Endothelial cell of umbilical vein (primary cell): ENCODE results near the gene DLG1. TPM values are rescaled to one million over a fixed set of nuclear protein-coding genes. Genes with fewer than 3 reads are reported as not detected.

Experiments used
- BruUV-seq: library from RNA; stranded (reverse); fragments of 400-500 nt; replicated peaks from 2 replicates; lab custom pipeline; 2021; lab: Mats Ljungman, UMichigan
- CTCF ChIA-PET: fragments of 300-600, 350-600 bp; sonication (Branson Sonifier 250); formaldehyde crosslinking; loops from one replicate; lab custom pipeline; 2021; ENCODE audit warnings: antibody characterized with exemption, inconsistent platforms; lab: Charles Lee
- POLR2A ChIA-PET: fragments of 300-600, 350-600 bp; sonication (Branson Sonifier 250); formaldehyde crosslinking; loops from one replicate; lab custom pipeline; 2021; ENCODE audit warnings: antibody characterized with exemption, inconsistent platforms; lab: Charles Lee
- DNase-seq: peaks from one replicate; pipeline ENCODE4 v3.0.0-alpha.2; 2011; ENCODE audit warnings: low read depth, low spot score
- FAIRE-seq: peaks from 2 replicates; lab custom pipeline; 2011; peaks lifted over from hg19 to GRCh38; lab: Jason Lieb, UNC
- H2AFZ ChIP-seq: 2 replicates; pipeline ENCODE4 v1.6.0; 2012; ENCODE audit warnings: low read depth, low read length, control low read depth, inconsistent platforms
- H3K27ac ChIP-seq: 2 replicates; pipeline ENCODE4 v1.5.1; 2011; ENCODE audit warnings: low read depth, mild to moderate bottlenecking, control low read depth, low read length, moderate library complexity; ENCODE audit not compliant: insufficient read depth
- H3K27me3 ChIP-seq, 2 experiments: 2 replicates each; pipeline versions ENCODE4 v1.6.0 to v1.6.1; 2011; ENCODE audit warnings: low read length in 2 of 2, mixed read lengths in 1 of 2; ENCODE audit not compliant: control insufficient read depth in 2 of 2, insufficient read depth in 2 of 2
- H3K36me3 ChIP-seq, 2 experiments: 2 replicates in 1 of 2; 3 replicates in 1 of 2; pipeline ENCODE4 v1.5.1; 2011; ENCODE audit warnings: low read length in 2 of 2, mild to moderate bottlenecking in 1 of 2, moderate library complexity in 1 of 2; ENCODE audit not compliant: control insufficient read depth in 2 of 2, insufficient read depth in 2 of 2; ENCODE audit errors: extremely low read depth in 1 of 2
- H3K4me1 ChIP-seq: 3 replicates; pipeline ENCODE4 v1.5.1; 2011; ENCODE audit warnings: mild to moderate bottlenecking, low read length; ENCODE audit not compliant: control insufficient read depth, insufficient read depth; ENCODE audit errors: extremely low read depth
- H3K4me2 ChIP-seq: 2 replicates; pipeline ENCODE4 v1.6.1; 2011; ENCODE audit warnings: low read length, control low read depth, mixed read lengths; ENCODE audit not compliant: insufficient read depth
- H3K4me3 ChIP-seq, 3 experiments: fragments of 200-600 bp in 1 of 3; sonication (generic), shearing (Covaris generic) in 1 of 3; replicated peaks in 1 of 3; 2 replicates each; pipeline ENCODE4 v1.5.1; 2011 to 2016; ENCODE audit warnings: control low read depth in 3 of 3, low read length in 3 of 3, mild to moderate bottlenecking in 2 of 3, inconsistent platforms in 1 of 3, low read depth in 1 of 3, moderate library complexity in 1 of 3; ENCODE audit not compliant: insufficient read depth in 1 of 3
- H3K79me2 ChIP-seq: 2 replicates; pipeline ENCODE4 v1.6.0; 2012; ENCODE audit warnings: low read length, inconsistent platforms; ENCODE audit not compliant: control insufficient read depth, insufficient read depth
- H3K9ac ChIP-seq: replicated peaks from 2 replicates; pipeline ENCODE3; 2011; ENCODE audit warnings: low read length, control low read depth; ENCODE audit not compliant: insufficient read depth; ENCODE audit errors: extremely low read depth
- H3K9me1 ChIP-seq: replicated peaks from 3 replicates; pipeline ENCODE4 v1.6.0; 2011; ENCODE audit warnings: mild to moderate bottlenecking, low read length; ENCODE audit not compliant: control insufficient read depth, insufficient read depth; ENCODE audit errors: extremely low read depth
- H3K9me3 ChIP-seq: replicated peaks from 2 replicates; pipeline ENCODE4 v1.5.1; 2012; ENCODE audit warnings: low read length, inconsistent platforms; ENCODE audit not compliant: control insufficient read depth, insufficient read depth
- H4K20me1 ChIP-seq: replicated peaks from 2 replicates; pipeline ENCODE3; 2011; ENCODE audit warnings: mild to moderate bottlenecking, low read length; ENCODE audit not compliant: control insufficient read depth, insufficient read depth; ENCODE audit errors: extremely low read depth
- CTCF ChIP-seq, 2 donors: IDR thresholded peaks; 1 replicate in 1 of 2; 2 replicates in 1 of 2; pipeline ENCODE4 v1.5.1; 2011; ENCODE audit warnings: low read length in 2 of 2, mild to moderate bottlenecking in 2 of 2, moderate library complexity in 2 of 2, control low read depth in 1 of 2, inconsistent platforms in 1 of 2, low read depth in 1 of 2; ENCODE audit not compliant: insufficient read depth in 1 of 2; ENCODE audit errors: extremely low read depth in 1 of 2
- EZH2 ChIP-seq: IDR thresholded peaks from 2 replicates; pipeline ENCODE4 v1.6.1; 2012; ENCODE audit warnings: borderline replicate concordance, low read depth, mild to moderate bottlenecking, moderate library complexity, low read length, inconsistent platforms; ENCODE audit not compliant: severe bottlenecking
- FOS ChIP-seq: IDR thresholded peaks from 2 replicates; pipeline ENCODE4 v1.6.1; 2011; ENCODE audit warnings: mild to moderate bottlenecking, low read length, moderate library complexity, borderline replicate concordance; ENCODE audit not compliant: insufficient read depth
- GATA2 ChIP-seq: IDR thresholded peaks from 2 replicates; pipeline ENCODE4 v1.7.0; 2011; ENCODE audit warnings: low read depth, mild to moderate bottlenecking, moderate library complexity, mixed read lengths, low read length; ENCODE audit not compliant: insufficient read length, insufficient read depth
- JUN ChIP-seq: IDR thresholded peaks from 2 replicates; pipeline ENCODE4 v1.6.1; 2011; ENCODE audit warnings: borderline replicate concordance, low read depth; ENCODE audit not compliant: insufficient read length, insufficient read depth
- MAX ChIP-seq: IDR thresholded peaks from 2 replicates; pipeline ENCODE4 v1.6.1; 2011; ENCODE audit not compliant: insufficient read depth, insufficient read length
- MYC ChIP-seq: IDR thresholded peaks from one replicate; pipeline ENCODE4 v1.6.1; 2011; ENCODE audit warnings: mild to moderate bottlenecking, low read depth, low read length
- POLR2A ChIP-seq: IDR thresholded peaks from 2 replicates; pipeline ENCODE4 v1.6.1; 2012; ENCODE audit warnings: low read depth, mild to moderate bottlenecking, control low read depth, low read length
- POLR2AphosphoS5 ChIP-seq: IDR thresholded peaks from 2 replicates; pipeline ENCODE4 v1.6.1; 2012; ENCODE audit warnings: low read depth, mild to moderate bottlenecking, control low read depth, low read length, moderate library complexity; ENCODE audit not compliant: insufficient read depth
- dilution Hi-C: fragments of 300-500 bp; cut with MboI; formaldehyde crosslinking; loops from one replicate; pipeline ENCODE4 v1.15.0; 2019; ENCODE audit warnings: low sequenced_read_pairs; ENCODE audit not compliant: extremely low pct_ligation_motif_present
- intact Hi-C: fragments of 100-400 bp; cut with micrococcal nuclease; formaldehyde crosslinking; loops from one replicate; pipeline ENCODE4 v1.10.0; 2022
- polyA plus RNA-seq, 4 experiments: library from polyadenylated mRNA; depleted of rRNA in 3 of 4; stranded (reverse) in 3 of 4; unstranded in 1 of 4; fragments of >200 nt; gene quantifications; 2 replicates each; pipeline versions ENCODE4 v1.2.1 to v1.2.3, GENCODE V29; 2011 to 2012; ENCODE audit warnings: missing spikeins in 1 of 4
- total RNA-seq: library from RNA; stranded (reverse); gene quantifications from 2 replicates; pipeline ENCODE4 v1.2.3, GENCODE V29; 2021

DLG1 gene
- total and polyA plus RNA-seq, 2 donors (not counting 3 experiments of a cell fraction or from before 2014, with no cell fraction given), result 26.5 to 80.1 TPM

- H3K9ac ChIP-seq, result no peak overlapping the region
- H3K4me1 ChIP-seq, result no peaks in the 10 kb centered on the region
- no peaks in the 10 kb centered on the region for H3K79me2 ChIP-seq
- no peak overlapping the region for H2AFZ ChIP-seq
- H3K9me1 ChIP-seq, result no peaks in the 10 kb centered on the region
- no peaks in the 10 kb centered on the region for H3K27me3 ChIP-seq
- peaks cover 7 to 9% of the 10 kb centered on the region in 2 experiments for H3K36me3 ChIP-seq
- intact Hi-C loops, result no loop called here
- DNase-seq (no peak), FAIRE-seq (no peak)
- CTCF ChIA-PET, result interaction anchor here (1.2 kb wide), 1 partner anchor 41 kb away, joined by 3 read pairs; no protein-coding TSS in a partner anchor
- H4K20me1 ChIP-seq, result no peaks in the 10 kb centered on the region
- H3K4me3 ChIP-seq, result no peak overlapping the region
- POLR2A ChIA-PET, result no interaction called here
- dilution Hi-C loops, result no loop called here
- H3K4me2 ChIP-seq, result no peak overlapping the region
- TF ChIP-seq MAX (no peak), CTCF (IDR thresholded peaks at IDR 0.05; ENCODE audit: extremely low read depth in 1 of 2, insufficient read depth in 1 of 2, low read depth in 1 of 2, low read length in 2 of 2) (no peak), FOS (no peak), POLR2A (no peak)
- H3K9me3 ChIP-seq, result no peaks in the 10 kb centered on the region
- no peak overlapping the region for H3K27ac ChIP-seq
- BruUV-seq, result no TSS peak
These were observed 165.4 kb downstream of the DLG1 start for GRCh38 chr3:197132916-197133530.

- no peak overlapping the region for H3K27ac ChIP-seq
- H3K9me3 ChIP-seq, result no peaks in the 10 kb centered on the region
- H3K79me2 ChIP-seq, result peaks cover 2% of the 10 kb centered on the region
- DNase-seq, result no peak
- H3K36me3 ChIP-seq, result peaks cover 0 to 2% of the 10 kb centered on the region in 2 experiments
- no peaks in the 10 kb centered on the region for H3K27me3 ChIP-seq
- intact Hi-C loops (no loop called here), dilution Hi-C loops (no loop called here)
- TF ChIP-seq EZH2, result no peak
- no peak for TF ChIP-seq POLR2A
- no peak for TF ChIP-seq MAX
- TF ChIP-seq CTCF (IDR thresholded peaks at IDR 0.05; ENCODE audit: extremely low read depth in 1 of 2, insufficient read depth in 1 of 2, low read depth in 1 of 2, low read length in 2 of 2), result no peak
- TF ChIP-seq JUN, result no peak
- no peak for TF ChIP-seq GATA2
- no peak for TF ChIP-seq MYC
- TF ChIP-seq POLR2AphosphoS5, result no peak
- CTCF ChIA-PET, result interaction anchor here (1.0 kb wide), 1 partner anchor 10 kb away, joined by 3 read pairs; no protein-coding TSS in a partner anchor
- H3K4me2 ChIP-seq, result no peak overlapping the region
- no peak overlapping the region for H3K9ac ChIP-seq
- no peak overlapping the region for H3K4me3 ChIP-seq
- BruUV-seq, result no TSS peak
- H3K4me1 ChIP-seq, result no peaks in the 10 kb centered on the region
- H2AFZ ChIP-seq, result no peak overlapping the region
- no peaks in the 10 kb centered on the region for H4K20me1 ChIP-seq
- POLR2A ChIA-PET, result no interaction called here
- FAIRE-seq, result no peak
- H3K9me1 ChIP-seq, result no peaks in the 10 kb centered on the region
These were observed 172.8 kb downstream of the DLG1 start for GRCh38 chr3:197125636-197126035.
